Subcutaneous adipose tissue (tissue), 4 donors: Measurements from ENCODE around the gene C1orf116. TPM values are rescaled to one million over a fixed set of nuclear protein-coding genes. Genes with fewer than 3 reads are reported as not detected.

ENCODE experiments used
- total RNA-seq, 4 donors: library from RNA; depleted of rRNA; stranded (reverse); fragments of >200 nt; gene quantifications; one replicate each; pipeline ENCODE4 v1.1.0, GENCODE V29; 2016
- TF ChIP-seq, protein P1 (sequence below): fragments of 450-650 bp; IDR thresholded peaks from one replicate; pipeline ENCODE4 v1.5.1; 2016; ENCODE audit warnings: low read depth, mild to moderate bottlenecking, control low read depth, antibody characterized with exemption, moderate library complexity

C1orf116 gene
- total RNA-seq, 4 donors from 2014 or later = under 0.01 to 0.17 TPM; not detected in 2

DNA sequence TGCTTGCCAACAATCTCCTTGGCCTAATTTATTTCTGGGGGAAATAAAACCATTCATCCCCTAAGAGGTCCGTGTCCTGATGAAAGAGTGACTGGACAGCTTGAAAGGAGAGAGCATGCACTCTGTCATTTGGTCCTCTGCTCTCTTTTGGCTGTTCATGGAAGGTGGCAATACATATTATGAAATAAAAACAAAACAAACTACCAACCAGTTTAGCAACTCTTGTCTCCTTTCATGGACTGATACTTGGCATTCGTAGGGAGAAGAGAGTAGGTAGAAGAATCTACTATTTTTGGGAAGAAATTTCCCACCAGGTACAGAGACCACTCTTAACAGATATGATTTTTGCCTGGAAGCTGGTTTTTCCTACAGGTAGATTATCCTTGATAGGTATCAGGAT is 746 bp upstream of the C1orf116 start:
- TF ChIP-seq, protein P1, sequence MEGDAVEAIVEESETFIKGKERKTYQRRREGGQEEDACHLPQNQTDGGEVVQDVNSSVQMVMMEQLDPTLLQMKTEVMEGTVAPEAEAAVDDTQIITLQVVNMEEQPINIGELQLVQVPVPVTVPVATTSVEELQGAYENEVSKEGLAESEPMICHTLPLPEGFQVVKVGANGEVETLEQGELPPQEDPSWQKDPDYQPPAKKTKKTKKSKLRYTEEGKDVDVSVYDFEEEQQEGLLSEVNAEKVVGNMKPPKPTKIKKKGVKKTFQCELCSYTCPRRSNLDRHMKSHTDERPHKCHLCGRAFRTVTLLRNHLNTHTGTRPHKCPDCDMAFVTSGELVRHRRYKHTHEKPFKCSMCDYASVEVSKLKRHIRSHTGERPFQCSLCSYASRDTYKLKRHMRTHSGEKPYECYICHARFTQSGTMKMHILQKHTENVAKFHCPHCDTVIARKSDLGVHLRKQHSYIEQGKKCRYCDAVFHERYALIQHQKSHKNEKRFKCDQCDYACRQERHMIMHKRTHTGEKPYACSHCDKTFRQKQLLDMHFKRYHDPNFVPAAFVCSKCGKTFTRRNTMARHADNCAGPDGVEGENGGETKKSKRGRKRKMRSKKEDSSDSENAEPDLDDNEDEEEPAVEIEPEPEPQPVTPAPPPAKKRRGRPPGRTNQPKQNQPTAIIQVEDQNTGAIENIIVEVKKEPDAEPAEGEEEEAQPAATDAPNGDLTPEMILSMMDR = no peak

DNA sequence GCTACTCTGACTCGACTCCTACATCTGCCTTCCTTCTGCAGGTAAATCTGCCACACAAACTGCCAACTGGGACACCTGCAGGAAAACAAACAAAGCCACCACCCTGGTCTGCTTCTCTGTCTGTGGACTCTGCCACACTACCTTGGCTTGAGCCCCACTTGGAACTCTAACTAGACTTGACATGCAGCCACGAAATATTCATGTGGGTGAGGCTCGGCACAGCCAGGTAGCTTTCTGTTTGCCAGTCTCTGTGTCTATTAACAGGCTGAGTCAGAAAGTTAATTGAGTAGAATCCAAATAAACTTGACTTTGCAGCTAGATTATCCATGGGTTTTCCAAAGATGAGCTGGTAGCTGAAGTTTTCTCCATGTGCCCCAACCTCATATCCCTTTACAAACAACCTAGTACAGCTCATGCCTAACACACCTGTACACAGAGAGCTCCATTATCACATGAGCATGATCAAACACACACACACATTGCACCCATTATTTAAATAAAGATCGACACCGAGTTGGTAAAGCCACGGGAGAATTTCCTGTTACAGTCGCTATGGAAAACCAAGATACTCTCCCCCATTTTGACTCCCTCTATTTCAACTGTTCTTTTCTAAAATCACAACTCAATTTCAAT is 808 bp downstream of the C1orf116 start:
- TF ChIP-seq, protein P1 = no peak

DNA sequence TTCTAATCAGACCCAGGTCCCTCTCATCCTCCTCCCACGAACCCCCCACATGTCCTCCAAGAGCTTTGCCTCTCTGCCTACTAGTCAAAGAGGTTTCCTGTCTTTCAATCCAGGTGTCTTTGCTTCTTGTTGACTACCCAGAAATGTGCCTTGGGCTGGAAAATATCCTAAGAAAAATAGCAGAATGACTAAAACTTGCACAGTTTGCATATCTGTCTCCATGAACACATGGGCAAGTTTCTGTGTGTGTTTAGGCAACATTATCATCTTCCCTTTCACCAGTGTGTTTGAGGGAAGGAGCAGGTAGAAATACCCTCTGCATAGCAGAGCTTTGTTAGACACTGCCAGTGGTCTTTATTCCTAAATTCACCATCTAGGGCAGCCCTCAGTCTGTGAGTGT is 1.5 kb downstream of the C1orf116 start:
- TF ChIP-seq, protein P1 = no peak

DNA sequence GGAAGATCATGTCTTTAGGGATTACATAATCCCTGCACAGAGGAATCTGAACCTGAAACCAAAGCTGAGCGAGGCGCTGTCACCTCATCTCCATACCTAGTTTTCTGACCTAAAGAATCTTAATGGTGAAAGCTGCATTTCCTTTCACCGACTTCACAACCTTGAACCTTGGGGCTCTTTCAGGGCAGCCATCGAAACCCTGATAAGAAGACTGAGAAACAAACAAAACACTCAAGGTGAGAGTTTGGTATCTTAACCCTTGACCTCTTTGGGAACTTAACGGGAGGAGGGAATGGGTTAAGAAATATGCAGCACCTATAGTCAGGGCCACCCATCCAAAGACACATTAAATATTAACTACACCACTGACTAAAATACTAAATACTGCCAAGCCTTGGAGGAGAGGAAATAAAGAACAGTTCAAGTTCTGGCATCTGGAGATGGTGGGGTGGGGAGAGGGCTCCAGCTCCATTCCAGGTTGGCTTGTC is 2.0 kb downstream of the C1orf116 start:
- TF ChIP-seq, protein P1 = no peak

DNA sequence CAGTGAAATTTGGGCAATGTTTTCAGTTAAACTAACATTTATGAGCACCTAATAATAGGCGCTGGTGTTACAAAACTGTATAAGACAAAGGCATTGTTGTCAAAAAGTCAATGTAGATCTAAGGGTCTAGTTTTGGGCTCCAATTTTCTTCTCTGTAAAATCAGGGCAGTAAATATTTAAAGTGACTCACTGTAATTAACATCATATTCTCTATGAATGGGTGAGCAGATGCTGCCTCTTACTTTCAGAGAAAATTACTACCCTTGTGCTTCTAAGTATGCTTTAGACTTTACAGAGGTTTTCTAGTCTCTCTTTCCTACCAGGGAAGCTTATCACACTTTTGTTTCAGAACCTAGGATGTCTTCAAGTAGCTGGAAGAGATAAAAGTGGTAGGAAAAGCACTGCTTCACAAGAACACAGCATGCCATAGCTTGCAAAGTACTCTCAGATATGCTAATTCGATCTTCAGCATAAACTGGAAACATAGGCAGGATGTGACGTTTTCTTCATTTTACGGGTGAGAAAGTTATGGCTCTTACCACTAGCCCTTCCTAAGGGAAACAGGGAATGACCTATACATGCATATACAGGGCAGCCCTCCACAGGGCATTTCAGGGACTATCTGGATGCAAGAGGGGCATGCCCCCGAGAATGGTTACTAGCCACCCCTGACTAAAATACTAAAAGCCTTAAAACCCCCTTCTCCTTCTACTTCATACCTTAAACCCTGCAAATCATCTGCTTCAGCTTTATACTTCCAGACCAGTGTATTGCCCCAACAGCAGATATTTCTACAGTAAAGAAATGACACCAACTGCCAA is 2.6 kb downstream of the C1orf116 start:
- TF ChIP-seq, protein P1 = no peak

DNA sequence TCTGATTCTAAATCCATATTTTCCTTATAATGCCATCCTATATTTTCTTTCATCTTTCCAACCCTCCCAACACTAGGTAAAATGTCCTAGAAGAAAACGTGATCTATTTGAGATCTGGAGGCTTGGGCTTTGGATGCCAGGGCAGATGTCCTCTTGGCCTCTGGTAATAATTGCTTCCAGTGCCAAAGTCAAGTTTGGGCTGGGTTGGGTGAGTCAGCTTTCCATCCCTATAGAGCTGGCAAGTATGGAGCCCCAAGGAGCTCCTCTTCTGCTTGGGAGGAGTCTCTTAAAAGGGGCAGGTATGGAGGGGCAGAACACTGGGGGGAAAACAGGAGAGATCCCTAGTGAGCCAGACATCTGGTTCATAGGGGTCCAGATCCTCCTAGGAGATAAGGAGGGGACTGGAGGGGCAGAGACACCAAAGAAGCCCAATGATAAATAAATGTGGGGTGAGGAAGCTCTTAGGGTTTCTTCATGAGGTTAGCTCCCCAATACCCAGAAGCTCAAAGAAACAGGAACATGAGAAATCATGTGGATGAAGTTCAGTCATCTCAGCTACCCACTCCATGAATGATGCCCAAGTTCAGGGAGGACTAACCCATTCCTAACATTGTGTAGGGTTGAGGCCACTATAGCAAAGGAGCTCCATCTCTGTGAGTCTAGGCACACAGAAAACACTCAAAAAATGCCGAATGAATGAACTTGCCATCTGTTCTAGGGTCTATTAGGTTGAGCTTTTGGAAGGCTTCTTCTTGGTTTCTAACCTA is 3.5 kb downstream of the C1orf116 start:
- TF ChIP-seq, protein P1 = no peak

DNA sequence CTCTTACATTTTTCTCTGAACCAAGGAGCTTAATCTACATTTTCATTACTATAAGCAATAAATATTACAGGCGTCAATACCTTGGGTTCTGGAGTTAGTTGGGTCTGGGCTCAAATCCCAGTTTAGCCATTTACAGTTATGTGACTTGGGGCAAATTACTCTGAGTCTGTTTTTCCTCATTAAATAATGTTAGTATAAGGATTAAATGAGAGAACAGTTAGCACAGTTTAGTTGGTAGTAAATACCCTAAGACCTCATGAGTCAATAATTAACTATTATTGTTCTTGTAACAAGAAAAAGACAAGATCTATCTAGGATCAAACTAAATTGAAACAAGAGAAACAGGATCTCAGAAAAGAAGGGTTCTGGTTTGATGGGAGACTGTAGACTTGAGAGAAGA is 4.6 kb downstream of the C1orf116 start:
- TF ChIP-seq, protein P1 = no peak
